HL-60 (cell line): ENCODE results near the gene SGMS1.

Experiments
- GABPA ChIP-seq: IDR thresholded peaks from 2 replicates; pipeline ENCODE4 v1.6.1; 2012; ENCODE audit warnings: low read depth
- POLR2AphosphoS5 ChIP-seq: IDR thresholded peaks from 2 replicates; pipeline ENCODE4 v1.6.1; 2012; ENCODE audit warnings: low read depth
- TF ChIP-seq, protein P1 (sequence below): IDR thresholded peaks from 2 replicates; pipeline ENCODE4 v1.6.1; 2012; ENCODE audit warnings: low read depth; ENCODE audit not compliant: insufficient replicate concordance
- TF ChIP-seq, protein P2 (sequence below): IDR thresholded peaks from one replicate; pipeline ENCODE4 v1.5.1; 2011; ENCODE audit warnings: low read length, control low read depth, inconsistent platforms; ENCODE audit not compliant: insufficient read depth

- TF ChIP-seq, protein P1, sequence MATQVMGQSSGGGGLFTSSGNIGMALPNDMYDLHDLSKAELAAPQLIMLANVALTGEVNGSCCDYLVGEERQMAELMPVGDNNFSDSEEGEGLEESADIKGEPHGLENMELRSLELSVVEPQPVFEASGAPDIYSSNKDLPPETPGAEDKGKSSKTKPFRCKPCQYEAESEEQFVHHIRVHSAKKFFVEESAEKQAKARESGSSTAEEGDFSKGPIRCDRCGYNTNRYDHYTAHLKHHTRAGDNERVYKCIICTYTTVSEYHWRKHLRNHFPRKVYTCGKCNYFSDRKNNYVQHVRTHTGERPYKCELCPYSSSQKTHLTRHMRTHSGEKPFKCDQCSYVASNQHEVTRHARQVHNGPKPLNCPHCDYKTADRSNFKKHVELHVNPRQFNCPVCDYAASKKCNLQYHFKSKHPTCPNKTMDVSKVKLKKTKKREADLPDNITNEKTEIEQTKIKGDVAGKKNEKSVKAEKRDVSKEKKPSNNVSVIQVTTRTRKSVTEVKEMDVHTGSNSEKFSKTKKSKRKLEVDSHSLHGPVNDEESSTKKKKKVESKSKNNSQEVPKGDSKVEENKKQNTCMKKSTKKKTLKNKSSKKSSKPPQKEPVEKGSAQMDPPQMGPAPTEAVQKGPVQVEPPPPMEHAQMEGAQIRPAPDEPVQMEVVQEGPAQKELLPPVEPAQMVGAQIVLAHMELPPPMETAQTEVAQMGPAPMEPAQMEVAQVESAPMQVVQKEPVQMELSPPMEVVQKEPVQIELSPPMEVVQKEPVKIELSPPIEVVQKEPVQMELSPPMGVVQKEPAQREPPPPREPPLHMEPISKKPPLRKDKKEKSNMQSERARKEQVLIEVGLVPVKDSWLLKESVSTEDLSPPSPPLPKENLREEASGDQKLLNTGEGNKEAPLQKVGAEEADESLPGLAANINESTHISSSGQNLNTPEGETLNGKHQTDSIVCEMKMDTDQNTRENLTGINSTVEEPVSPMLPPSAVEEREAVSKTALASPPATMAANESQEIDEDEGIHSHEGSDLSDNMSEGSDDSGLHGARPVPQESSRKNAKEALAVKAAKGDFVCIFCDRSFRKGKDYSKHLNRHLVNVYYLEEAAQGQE: no peak
- TF ChIP-seq, protein P2, sequence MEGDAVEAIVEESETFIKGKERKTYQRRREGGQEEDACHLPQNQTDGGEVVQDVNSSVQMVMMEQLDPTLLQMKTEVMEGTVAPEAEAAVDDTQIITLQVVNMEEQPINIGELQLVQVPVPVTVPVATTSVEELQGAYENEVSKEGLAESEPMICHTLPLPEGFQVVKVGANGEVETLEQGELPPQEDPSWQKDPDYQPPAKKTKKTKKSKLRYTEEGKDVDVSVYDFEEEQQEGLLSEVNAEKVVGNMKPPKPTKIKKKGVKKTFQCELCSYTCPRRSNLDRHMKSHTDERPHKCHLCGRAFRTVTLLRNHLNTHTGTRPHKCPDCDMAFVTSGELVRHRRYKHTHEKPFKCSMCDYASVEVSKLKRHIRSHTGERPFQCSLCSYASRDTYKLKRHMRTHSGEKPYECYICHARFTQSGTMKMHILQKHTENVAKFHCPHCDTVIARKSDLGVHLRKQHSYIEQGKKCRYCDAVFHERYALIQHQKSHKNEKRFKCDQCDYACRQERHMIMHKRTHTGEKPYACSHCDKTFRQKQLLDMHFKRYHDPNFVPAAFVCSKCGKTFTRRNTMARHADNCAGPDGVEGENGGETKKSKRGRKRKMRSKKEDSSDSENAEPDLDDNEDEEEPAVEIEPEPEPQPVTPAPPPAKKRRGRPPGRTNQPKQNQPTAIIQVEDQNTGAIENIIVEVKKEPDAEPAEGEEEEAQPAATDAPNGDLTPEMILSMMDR: no peak
- TF ChIP-seq POLR2AphosphoS5 (no peak), GABPA (no peak)
Measured at GRCh38 chr10:50416181-50416824, 207.5 kb downstream of the SGMS1 start.
